ENCODE data around the gene APCDD1.

The APCDD1 gene

DNA sequence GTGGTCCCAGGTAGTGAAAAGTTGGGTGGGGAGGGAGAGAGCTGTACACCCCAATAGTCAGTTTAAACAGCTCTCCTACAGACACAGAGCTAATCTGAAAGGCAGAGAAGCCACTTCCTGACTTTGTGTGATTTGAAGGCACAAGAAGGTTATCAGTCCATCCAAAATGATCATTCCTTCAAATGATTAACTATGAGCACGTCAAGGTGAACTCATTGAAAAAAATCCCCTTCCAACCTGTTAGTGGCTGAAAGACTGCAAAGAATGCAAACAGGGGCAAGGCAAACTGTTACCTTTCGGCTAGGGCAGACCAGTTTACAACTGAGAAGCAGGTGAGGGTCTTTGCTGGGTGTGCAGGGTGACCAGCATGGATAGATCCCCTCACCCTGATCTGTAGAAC is 22.8 kb upstream of the APCDD1 start:
- Histone ChIP-seq H3K27ac (ENCODE audit: low read depth in 2 of 2, low read length in 2 of 2) (no peak overlapping the region), H3K27me3 (ENCODE audit: control insufficient read depth in 2 of 2, insufficient read depth in 2 of 2, low read length in 2 of 2) (no peaks in the 10 kb centered on the region), H3K36me3 (ENCODE audit: control insufficient read depth in 2 of 2, insufficient read depth in 2 of 2, low read length in 2 of 2) (no peaks in the 10 kb centered on the region), H3K9me3 (ENCODE audit: control insufficient read depth in 2 of 2, low read length in 2 of 2) (no peaks in the 10 kb centered on the region), H3K4me1 (ENCODE audit: control insufficient read depth in 2 of 2, insufficient read depth in 2 of 2, low read length in 2 of 2) (no peaks in the 10 kb centered on the region), H3K9ac (ENCODE audit: low read depth in 1 of 2, low read length in 2 of 2) (no peak overlapping the region), H3K4me3 (ENCODE audit: low read length in 2 of 2) (no peak overlapping the region)

DNA sequence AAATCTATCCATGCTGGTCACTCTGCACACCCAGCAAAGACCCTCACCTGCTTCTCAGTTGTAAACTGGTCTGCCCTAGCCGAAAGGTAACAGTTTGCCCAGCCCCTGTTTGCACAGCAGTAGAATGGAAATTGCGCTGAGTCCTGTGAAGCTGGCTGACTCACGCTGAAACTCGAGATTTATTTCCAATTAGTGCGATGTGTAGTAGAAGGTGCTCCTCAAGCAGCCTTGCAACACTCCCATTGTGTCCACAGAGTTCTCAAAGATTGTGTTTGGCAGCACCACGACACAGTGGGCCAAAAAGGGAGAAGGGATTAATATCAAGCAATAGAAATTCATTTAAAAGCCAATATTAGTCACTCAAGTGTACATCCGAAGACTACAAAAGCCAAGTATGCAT is 21.7 kb upstream of the APCDD1 start:
- no peaks in the 10 kb centered on the region for H3K9me3 ChIP-seq (ENCODE audit: control insufficient read depth in 2 of 2, low read length in 2 of 2)
- no peaks in the 10 kb centered on the region for H3K36me3 ChIP-seq (ENCODE audit: control insufficient read depth in 2 of 2, insufficient read depth in 2 of 2, low read length in 2 of 2)
- H3K4me3 ChIP-seq (ENCODE audit: low read length in 2 of 2) = no peak overlapping the region
- H3K27me3 ChIP-seq (ENCODE audit: control insufficient read depth in 2 of 2, insufficient read depth in 2 of 2, low read length in 2 of 2) = no peaks in the 10 kb centered on the region
- no peak overlapping the region for H3K27ac ChIP-seq (ENCODE audit: low read depth in 2 of 2, low read length in 2 of 2)
- no peaks in the 10 kb centered on the region for H3K4me1 ChIP-seq (ENCODE audit: control insufficient read depth in 2 of 2, insufficient read depth in 2 of 2, low read length in 2 of 2)
- H3K9ac ChIP-seq (ENCODE audit: low read depth in 1 of 2, low read length in 2 of 2) = no peak overlapping the region

DNA sequence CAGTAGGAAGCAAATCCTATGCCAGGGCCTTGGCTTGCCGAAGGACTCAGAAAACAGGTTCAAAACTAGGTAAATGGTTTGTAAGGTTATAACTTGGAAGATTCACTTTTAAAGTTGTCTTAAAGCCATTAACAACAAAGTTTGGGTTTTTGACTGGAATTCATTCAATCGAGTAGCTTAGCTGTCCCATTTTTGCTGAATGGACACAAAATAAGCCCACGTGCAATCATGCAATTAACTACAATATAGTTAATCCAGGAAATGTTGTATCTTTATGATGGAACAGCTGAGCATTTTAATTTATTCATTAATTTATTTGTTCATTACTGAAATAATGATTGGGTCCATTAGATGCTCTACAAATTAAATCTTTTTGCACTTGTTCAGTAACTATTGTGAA is 18.3 kb upstream of the APCDD1 start:
- H3K4me1 ChIP-seq (ENCODE audit: control insufficient read depth in 2 of 2, insufficient read depth in 2 of 2, low read length in 2 of 2) = no peaks in the 10 kb centered on the region
- no peaks in the 10 kb centered on the region for H3K9me3 ChIP-seq (ENCODE audit: control insufficient read depth in 2 of 2, low read length in 2 of 2)
- no peaks in the 10 kb centered on the region for H3K36me3 ChIP-seq (ENCODE audit: control insufficient read depth in 2 of 2, insufficient read depth in 2 of 2, low read length in 2 of 2)
- H3K27me3 ChIP-seq (ENCODE audit: control insufficient read depth in 2 of 2, insufficient read depth in 2 of 2, low read length in 2 of 2) = no peaks in the 10 kb centered on the region
- no peak overlapping the region for H3K4me3 ChIP-seq (ENCODE audit: low read length in 2 of 2)
- H3K27ac ChIP-seq (ENCODE audit: low read depth in 2 of 2, low read length in 2 of 2) = no peak overlapping the region
- H3K9ac ChIP-seq (ENCODE audit: low read depth in 1 of 2, low read length in 2 of 2) = no peak overlapping the region

DNA sequence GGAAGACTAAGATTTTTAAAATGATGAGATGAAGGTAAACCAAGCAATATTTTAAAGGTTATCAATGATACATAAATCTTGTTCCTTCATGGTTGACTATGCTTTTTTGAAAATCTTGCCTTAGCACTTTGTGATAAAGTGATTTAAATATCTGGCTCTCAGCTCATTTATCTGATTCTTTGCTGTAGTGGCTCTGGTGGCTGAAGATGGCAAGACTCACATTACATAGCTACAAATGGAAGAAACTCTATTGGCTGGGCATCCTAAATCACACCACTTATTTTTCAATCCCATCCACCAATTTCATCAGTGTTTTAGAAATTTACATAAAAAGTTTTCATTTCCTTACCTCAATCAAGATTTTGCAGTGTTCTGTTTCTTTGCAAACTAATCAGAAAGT is 16.6 kb upstream of the APCDD1 start:
- Histone ChIP-seq H3K27ac (ENCODE audit: low read depth in 2 of 2, low read length in 2 of 2) (no peak overlapping the region), H3K9ac (ENCODE audit: low read depth in 1 of 2, low read length in 2 of 2) (no peak overlapping the region), H3K9me3 (ENCODE audit: control insufficient read depth in 2 of 2, low read length in 2 of 2) (no peaks in the 10 kb centered on the region), H3K4me1 (ENCODE audit: control insufficient read depth in 2 of 2, insufficient read depth in 2 of 2, low read length in 2 of 2) (no peaks in the 10 kb centered on the region), H3K27me3 (ENCODE audit: control insufficient read depth in 2 of 2, insufficient read depth in 2 of 2, low read length in 2 of 2) (no peaks in the 10 kb centered on the region), H3K4me3 (ENCODE audit: low read length in 2 of 2) (no peak overlapping the region), H3K36me3 (ENCODE audit: control insufficient read depth in 2 of 2, insufficient read depth in 2 of 2, low read length in 2 of 2) (no peaks in the 10 kb centered on the region)

DNA sequence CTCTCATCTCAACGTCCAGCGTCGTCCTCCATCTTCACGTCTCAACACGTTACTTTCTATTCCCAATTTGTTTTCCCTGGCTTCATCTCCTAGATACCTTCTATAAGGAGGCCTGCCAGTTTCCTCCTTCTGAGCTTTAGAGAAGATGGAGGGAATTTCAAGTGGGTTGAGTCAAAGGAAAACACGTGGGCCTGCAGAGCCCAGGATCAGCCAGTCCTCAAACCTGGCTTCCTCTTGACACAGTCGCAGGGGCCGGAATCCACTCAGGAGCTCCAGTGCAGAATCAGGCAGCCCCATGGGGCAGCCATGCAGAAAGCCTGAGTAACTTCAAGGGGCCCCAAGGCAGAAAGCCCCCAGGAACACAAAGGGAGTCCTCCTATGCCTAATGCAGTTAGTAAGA is 14.5 kb upstream of the APCDD1 start:
- Histone ChIP-seq H3K27me3 (ENCODE audit: control insufficient read depth in 2 of 2, insufficient read depth in 2 of 2, low read length in 2 of 2) (no peaks in the 10 kb centered on the region), H3K36me3 (ENCODE audit: control insufficient read depth in 2 of 2, insufficient read depth in 2 of 2, low read length in 2 of 2) (no peaks in the 10 kb centered on the region), H3K4me1 (ENCODE audit: control insufficient read depth in 2 of 2, insufficient read depth in 2 of 2, low read length in 2 of 2) (no peaks in the 10 kb centered on the region)

DNA sequence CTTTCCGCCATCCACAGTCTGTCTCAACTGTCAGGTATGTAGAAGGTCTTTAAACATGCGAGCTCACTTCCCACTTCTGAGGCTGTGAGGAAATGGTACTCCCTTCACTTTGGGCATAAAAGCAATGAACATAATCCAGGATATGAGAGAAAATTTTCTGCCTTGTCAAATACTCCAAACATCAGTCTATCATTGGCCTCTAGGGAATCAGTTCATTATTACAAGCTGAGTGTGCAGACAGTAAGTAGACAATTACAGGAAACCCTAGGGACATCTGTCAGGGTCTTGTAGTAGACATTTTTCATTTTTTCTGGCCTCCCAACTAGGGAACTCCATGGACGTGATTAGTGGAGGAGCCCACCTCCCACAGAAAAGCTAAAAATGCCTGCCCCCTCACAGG is 13.6 kb upstream of the APCDD1 start:
- Histone ChIP-seq H3K4me1 (ENCODE audit: control insufficient read depth in 2 of 2, insufficient read depth in 2 of 2, low read length in 2 of 2) (no peaks in the 10 kb centered on the region), H3K4me3 (ENCODE audit: low read length in 2 of 2) (no peak overlapping the region), H3K9ac (ENCODE audit: low read depth in 1 of 2, low read length in 2 of 2) (no peak overlapping the region), H3K27ac (ENCODE audit: low read depth in 2 of 2, low read length in 2 of 2) (no peak overlapping the region), H3K27me3 (ENCODE audit: control insufficient read depth in 2 of 2, insufficient read depth in 2 of 2, low read length in 2 of 2) (no peaks in the 10 kb centered on the region), H3K36me3 (ENCODE audit: control insufficient read depth in 2 of 2, insufficient read depth in 2 of 2, low read length in 2 of 2) (no peaks in the 10 kb centered on the region), H3K9me3 (ENCODE audit: control insufficient read depth in 2 of 2, low read length in 2 of 2) (no peaks in the 10 kb centered on the region)

More for the DNA sequence above, 14.5 kb upstream of the APCDD1 start:
- H3K4me3 ChIP-seq (ENCODE audit: low read length in 2 of 2) = no peak overlapping the region
- no peak overlapping the region for H3K9ac ChIP-seq (ENCODE audit: low read depth in 1 of 2, low read length in 2 of 2)
- H3K27ac ChIP-seq (ENCODE audit: low read depth in 2 of 2, low read length in 2 of 2) = no peak overlapping the region
- no peaks in the 10 kb centered on the region for H3K9me3 ChIP-seq (ENCODE audit: control insufficient read depth in 2 of 2, low read length in 2 of 2)

DNA sequence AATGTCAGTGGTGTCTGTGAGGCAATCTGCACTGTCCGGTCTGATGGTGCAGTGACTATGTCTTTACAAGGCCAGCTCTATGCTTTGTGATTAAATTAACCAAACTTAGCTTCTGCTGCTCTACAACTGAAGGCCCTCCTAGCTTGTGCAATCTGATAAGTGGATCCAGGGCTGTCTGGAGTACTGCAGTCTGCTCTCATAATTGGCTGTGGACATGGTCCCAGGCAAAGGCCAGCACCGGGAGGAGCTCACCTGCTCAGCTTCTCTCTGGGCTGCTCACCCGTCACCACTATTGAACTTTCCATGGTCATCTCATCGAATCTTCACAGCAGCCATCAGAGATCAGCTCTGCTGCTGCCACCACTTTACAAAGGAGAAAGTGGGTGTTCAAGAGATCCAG is 13.0 kb upstream of the APCDD1 start:
- no peaks in the 10 kb centered on the region for H3K9me3 ChIP-seq (ENCODE audit: control insufficient read depth in 2 of 2, low read length in 2 of 2)
- no peak overlapping the region for H3K4me3 ChIP-seq (ENCODE audit: low read length in 2 of 2)
- H3K4me1 ChIP-seq (ENCODE audit: control insufficient read depth in 2 of 2, insufficient read depth in 2 of 2, low read length in 2 of 2) = no peaks in the 10 kb centered on the region
- no peaks in the 10 kb centered on the region for H3K27me3 ChIP-seq (ENCODE audit: control insufficient read depth in 2 of 2, insufficient read depth in 2 of 2, low read length in 2 of 2)
- H3K9ac ChIP-seq (ENCODE audit: low read depth in 1 of 2, low read length in 2 of 2) = no peak overlapping the region
- H3K36me3 ChIP-seq (ENCODE audit: control insufficient read depth in 2 of 2, insufficient read depth in 2 of 2, low read length in 2 of 2) = no peaks in the 10 kb centered on the region
- no peak overlapping the region for H3K27ac ChIP-seq (ENCODE audit: low read depth in 2 of 2, low read length in 2 of 2)

GRCh38 chr18:10442551-10442971 is 11.9 kb upstream of the APCDD1 start:
- no peaks in the 10 kb centered on the region for H3K27me3 ChIP-seq (ENCODE audit: control insufficient read depth in 2 of 2, insufficient read depth in 2 of 2, low read length in 2 of 2)
- H3K9me3 ChIP-seq (ENCODE audit: control insufficient read depth in 2 of 2, low read length in 2 of 2) = no peaks in the 10 kb centered on the region
- H3K36me3 ChIP-seq (ENCODE audit: control insufficient read depth in 2 of 2, insufficient read depth in 2 of 2, low read length in 2 of 2) = no peaks in the 10 kb centered on the region
- no peak overlapping the region for H3K9ac ChIP-seq (ENCODE audit: low read depth in 1 of 2, low read length in 2 of 2)
- no peaks in the 10 kb centered on the region for H3K4me1 ChIP-seq (ENCODE audit: control insufficient read depth in 2 of 2, insufficient read depth in 2 of 2, low read length in 2 of 2)
- H3K27ac ChIP-seq (ENCODE audit: low read depth in 2 of 2, low read length in 2 of 2) = no peak overlapping the region
- no peak overlapping the region for H3K4me3 ChIP-seq (ENCODE audit: low read length in 2 of 2)

- H3K27me3 ChIP-seq (ENCODE audit: control insufficient read depth in 2 of 2, insufficient read depth in 2 of 2, low read length in 2 of 2) = peaks cover 0 to 3% of the 10 kb centered on the region in 2 donors
- no peaks in the 10 kb centered on the region for H3K4me1 ChIP-seq (ENCODE audit: control insufficient read depth in 2 of 2, insufficient read depth in 2 of 2, low read length in 2 of 2)
- H3K9me3 ChIP-seq (ENCODE audit: control insufficient read depth in 2 of 2, low read length in 2 of 2) = no peaks in the 10 kb centered on the region
- no peaks in the 10 kb centered on the region for H3K36me3 ChIP-seq (ENCODE audit: control insufficient read depth in 2 of 2, insufficient read depth in 2 of 2, low read length in 2 of 2)
- H3K27ac ChIP-seq (ENCODE audit: low read depth in 2 of 2, low read length in 2 of 2) = no peak overlapping the region
- H3K9ac ChIP-seq (ENCODE audit: low read depth in 1 of 2, low read length in 2 of 2) = no peak overlapping the region
- H3K4me3 ChIP-seq (ENCODE audit: low read length in 2 of 2) = no peak overlapping the region
Measured at GRCh38 chr18:10443001-10443400, 11.4 kb upstream of the APCDD1 start.

GRCh38 chr18:10444314-10445006 is 10.0 kb upstream of the APCDD1 start:
- Histone ChIP-seq H3K9me3 (ENCODE audit: control insufficient read depth in 2 of 2, low read length in 2 of 2) (no peaks in the 10 kb centered on the region), H3K36me3 (ENCODE audit: control insufficient read depth in 2 of 2, insufficient read depth in 2 of 2, low read length in 2 of 2) (no peaks in the 10 kb centered on the region), H3K9ac (ENCODE audit: low read depth in 1 of 2, low read length in 2 of 2) (no peak overlapping the region), H3K4me3 (ENCODE audit: low read length in 2 of 2) (no peak overlapping the region), H3K27me3 (ENCODE audit: control insufficient read depth in 2 of 2, insufficient read depth in 2 of 2, low read length in 2 of 2) (peaks cover 0 to 3% of the 10 kb centered on the region in 2 donors), H3K4me1 (ENCODE audit: control insufficient read depth in 2 of 2, insufficient read depth in 2 of 2, low read length in 2 of 2) (no peaks in the 10 kb centered on the region), H3K27ac (ENCODE audit: low read depth in 2 of 2, low read length in 2 of 2) (no peak overlapping the region)

GRCh38 chr18:10449396-10449795 is 5.0 kb upstream of the APCDD1 start:
- no peak overlapping the region for H3K27ac ChIP-seq (ENCODE audit: low read depth in 2 of 2, low read length in 2 of 2)
- H3K4me3 ChIP-seq (ENCODE audit: low read length in 2 of 2) = no peak overlapping the region
- H3K4me1 ChIP-seq (ENCODE audit: control insufficient read depth in 2 of 2, insufficient read depth in 2 of 2, low read length in 2 of 2) = no peaks in the 10 kb centered on the region
- no peak overlapping the region for H3K9ac ChIP-seq (ENCODE audit: low read depth in 1 of 2, low read length in 2 of 2)
- H3K27me3 ChIP-seq (ENCODE audit: control insufficient read depth in 2 of 2, insufficient read depth in 2 of 2, low read length in 2 of 2) = peaks cover 0 to 3% of the 10 kb centered on the region in 2 donors
- no peaks in the 10 kb centered on the region for H3K36me3 ChIP-seq (ENCODE audit: control insufficient read depth in 2 of 2, insufficient read depth in 2 of 2, low read length in 2 of 2)
- H3K9me3 ChIP-seq (ENCODE audit: control insufficient read depth in 2 of 2, low read length in 2 of 2) = no peaks in the 10 kb centered on the region
